GM12873 (cell line): ENCODE measurements around the gene DERA.

Experiments
- CTCF ChIP-seq: IDR thresholded peaks from 2 replicates; pipeline ENCODE4 v1.5.1; 2012; ENCODE audit warnings: low read depth, mild to moderate bottlenecking, moderate library complexity, low read length, control low read depth; ENCODE audit not compliant: insufficient read depth; ENCODE audit errors: missing control alignments

DERA gene

GRCh38 chr12:15918066-15918465 lies 6.9 kb downstream of the DERA start:
- no peak for TF ChIP-seq CTCF

- no peak for TF ChIP-seq CTCF
These were observed 8.3 kb downstream of the DERA start for GRCh38 chr12:15919418-15919817.

GRCh38 chr12:15924956-15925355 lies 13.8 kb downstream of the DERA start:
- TF ChIP-seq CTCF = no peak

- TF ChIP-seq CTCF = no peak
These were observed 17.2 kb downstream of the DERA start for GRCh38 chr12:15928346-15928745.

GRCh38 chr12:15928870-15929571 lies 17.9 kb downstream of the DERA start:
- TF ChIP-seq CTCF = no peak

GRCh38 chr12:15931590-15932053 lies 20.5 kb downstream of the DERA start:
- TF ChIP-seq CTCF = peak; percentile 35

GRCh38 chr12:15932327-15932726 lies 21.2 kb downstream of the DERA start:
- no peak for TF ChIP-seq CTCF
